M059J (cell line): ENCODE results near the gene GPC2. TPM values are rescaled to one million over a fixed set of nuclear protein-coding genes. Genes with fewer than 3 reads are reported as not detected.

Experiments used
- DNase-seq: peaks from one replicate; pipeline ENCODE4 v3.0.0-alpha.2; 2012; ENCODE audit warnings: low read depth
- total RNA-seq: library from RNA; depleted of rRNA; stranded (reverse); fragments of >200 nt; shearing (Covaris generic); gene quantifications from 2 replicates; pipeline ENCODE4 v1.2.3, GENCODE V29; 2014

GPC2 gene
- total RNA-seq, 1 experiment from 2014 or later: 4.2 TPM

- DNase-seq: no peak
These were observed 6.9 kb downstream of the GPC2 start for GRCh38 chr7:100170101-100170897.

DNA sequence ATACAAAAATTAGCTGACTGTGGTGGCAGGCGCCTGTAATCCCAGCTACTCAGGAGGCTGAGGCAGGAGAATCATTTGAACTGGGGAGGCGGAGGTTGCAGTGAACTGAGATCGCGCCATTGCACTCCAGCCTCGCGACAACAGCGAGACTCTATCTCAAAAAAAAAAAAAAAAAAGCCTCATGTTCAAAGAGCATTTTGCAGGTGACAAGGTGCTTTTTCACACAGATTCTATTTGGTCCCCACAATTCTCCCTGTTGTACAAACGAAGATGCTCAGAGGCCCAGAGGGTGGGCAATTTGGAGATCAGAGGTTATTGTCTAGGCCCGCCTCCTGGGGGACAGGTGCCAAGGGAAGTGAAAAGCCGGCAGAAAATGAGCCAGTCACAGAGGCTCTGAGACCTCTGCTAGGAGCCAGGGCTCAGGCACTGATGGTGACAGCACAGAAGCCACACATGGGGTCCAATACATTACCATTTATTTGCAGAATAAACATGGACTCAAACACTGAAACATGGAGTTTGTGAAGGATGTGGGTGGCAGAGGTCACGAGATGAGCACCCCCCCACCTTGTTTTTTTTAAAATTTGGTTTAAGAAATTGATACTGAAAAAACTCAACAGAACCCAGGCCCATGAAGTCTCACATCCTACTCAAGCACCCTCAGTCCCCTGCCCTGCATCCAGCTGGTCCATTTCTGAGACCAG lies 7.9 kb downstream of the GPC2 start:
- DNase-seq: no peak

GRCh38 chr7:100167912-100168323 lies 9.3 kb downstream of the GPC2 start:
- DNase-seq: peak; percentile 22

- no peak for DNase-seq
These were observed 9.9 kb downstream of the GPC2 start for GRCh38 chr7:100166970-100167911.

- DNase-seq: no peak
These were observed 10.8 kb downstream of the GPC2 start for GRCh38 chr7:100166317-100166940.

GRCh38 chr7:100163871-100164270 lies 13.3 kb downstream of the GPC2 start:
- no peak for DNase-seq

GRCh38 chr7:100163006-100163531 lies 14.1 kb downstream of the GPC2 start:
- DNase-seq: peak; percentile 51

DNA sequence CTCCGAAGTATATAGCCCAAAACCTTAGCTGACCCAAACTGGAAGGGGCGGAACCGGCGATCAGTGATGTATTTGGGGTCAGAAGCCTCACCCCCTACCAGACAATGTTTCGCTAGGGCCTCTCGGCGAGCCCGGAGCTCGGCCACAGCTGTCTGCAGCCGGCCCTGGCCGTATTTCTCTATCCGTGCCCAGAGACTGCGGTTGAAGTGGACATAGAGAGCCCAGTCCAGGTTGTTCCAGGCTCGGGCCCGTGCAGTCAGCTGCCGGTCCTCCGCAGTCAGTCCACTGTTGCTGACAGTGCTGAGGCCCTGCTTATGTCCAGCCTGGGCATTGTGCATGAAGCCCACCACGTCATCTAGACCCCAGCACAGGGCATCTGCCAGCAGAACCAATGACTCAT lies 17.1 kb downstream of the GPC2 start:
- DNase-seq: no peak

DNA sequence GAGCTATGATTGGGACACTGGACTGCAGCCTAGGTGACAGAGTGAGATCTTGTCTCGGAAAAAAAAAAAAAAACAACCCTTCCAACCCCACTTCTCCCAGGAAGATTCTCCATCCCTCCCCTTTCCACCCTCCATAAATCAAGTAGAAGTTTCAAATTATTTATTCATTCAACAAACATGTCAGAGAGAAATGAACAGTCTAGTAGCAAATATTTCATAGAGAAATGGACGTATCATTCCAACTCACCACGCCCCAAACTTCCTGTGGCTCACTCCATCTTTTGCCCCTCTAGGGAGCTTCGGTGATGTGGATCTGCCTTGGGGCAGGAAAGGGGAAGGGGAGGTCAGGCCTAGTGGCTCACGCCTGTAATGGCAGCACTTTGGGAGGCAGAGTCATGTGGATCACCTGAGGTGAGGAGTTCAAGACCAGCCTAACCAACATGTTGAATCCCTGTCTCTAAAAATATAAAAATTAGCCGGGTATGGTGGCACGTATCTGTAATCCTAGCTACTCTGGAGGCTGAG lies 18.0 kb downstream of the GPC2 start:
- peak; percentile 23 for DNase-seq

GRCh38 chr7:100158229-100159098 lies 18.7 kb downstream of the GPC2 start, which contains the start of gene TRAPPC14:
TSS of gene TRAPPC14 (minus strand) at chr7:100158723. CDS start at chr7:100158499, 224 bp downstream.
- peak; percentile 86 for DNase-seq

DNA sequence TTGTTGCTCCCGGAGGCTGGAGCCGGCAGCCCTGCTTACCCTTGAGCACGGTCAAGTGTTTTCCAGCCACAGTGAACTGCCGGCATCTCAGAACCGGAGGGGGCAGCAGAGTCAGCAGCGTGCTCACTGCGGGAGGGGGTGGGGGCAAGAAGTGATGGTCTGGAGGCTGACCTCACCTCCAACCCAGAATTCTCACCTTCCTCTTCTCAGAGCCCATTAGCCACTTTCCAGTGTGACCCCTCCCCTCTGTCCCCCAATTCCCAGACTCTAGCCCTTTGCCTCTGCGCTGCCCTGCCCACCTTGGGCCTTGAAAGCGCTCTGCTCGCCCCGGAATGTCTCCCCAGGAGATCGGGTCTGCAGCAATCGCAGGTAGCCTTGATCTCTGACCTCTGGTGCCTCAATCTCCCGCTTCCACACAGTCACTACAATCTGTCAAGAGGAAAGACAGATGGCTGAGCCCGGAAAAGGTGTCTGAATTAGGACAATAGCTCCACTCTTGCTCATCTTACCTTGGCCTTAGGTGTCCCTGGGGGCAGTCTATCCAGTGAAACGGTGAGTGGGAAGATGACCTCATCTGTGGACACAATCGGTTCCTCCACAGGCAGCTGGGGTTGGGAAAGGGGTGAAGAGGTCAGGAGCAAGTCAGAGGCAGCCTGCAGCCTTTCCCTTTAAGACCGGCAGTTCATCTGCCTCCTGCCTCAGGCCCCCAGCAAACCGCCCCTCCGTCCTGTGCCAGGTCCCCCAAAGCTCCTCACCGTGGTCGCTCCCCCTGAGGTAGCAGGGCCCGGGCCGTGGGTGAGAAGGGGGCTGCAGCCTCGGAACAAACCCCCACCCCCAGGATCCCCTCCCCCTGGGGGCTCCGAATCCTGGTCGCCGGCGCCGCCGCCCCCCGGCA lies 19.6 kb downstream of the GPC2 start:
- peak; percentile 80 for DNase-seq

- DNase-seq: no peak
These were observed 20.2 kb downstream of the GPC2 start for GRCh38 chr7:100157069-100157333.

- peak; percentile 9 for DNase-seq
These were observed 20.7 kb downstream of the GPC2 start for GRCh38 chr7:100156331-100157068.

DNA sequence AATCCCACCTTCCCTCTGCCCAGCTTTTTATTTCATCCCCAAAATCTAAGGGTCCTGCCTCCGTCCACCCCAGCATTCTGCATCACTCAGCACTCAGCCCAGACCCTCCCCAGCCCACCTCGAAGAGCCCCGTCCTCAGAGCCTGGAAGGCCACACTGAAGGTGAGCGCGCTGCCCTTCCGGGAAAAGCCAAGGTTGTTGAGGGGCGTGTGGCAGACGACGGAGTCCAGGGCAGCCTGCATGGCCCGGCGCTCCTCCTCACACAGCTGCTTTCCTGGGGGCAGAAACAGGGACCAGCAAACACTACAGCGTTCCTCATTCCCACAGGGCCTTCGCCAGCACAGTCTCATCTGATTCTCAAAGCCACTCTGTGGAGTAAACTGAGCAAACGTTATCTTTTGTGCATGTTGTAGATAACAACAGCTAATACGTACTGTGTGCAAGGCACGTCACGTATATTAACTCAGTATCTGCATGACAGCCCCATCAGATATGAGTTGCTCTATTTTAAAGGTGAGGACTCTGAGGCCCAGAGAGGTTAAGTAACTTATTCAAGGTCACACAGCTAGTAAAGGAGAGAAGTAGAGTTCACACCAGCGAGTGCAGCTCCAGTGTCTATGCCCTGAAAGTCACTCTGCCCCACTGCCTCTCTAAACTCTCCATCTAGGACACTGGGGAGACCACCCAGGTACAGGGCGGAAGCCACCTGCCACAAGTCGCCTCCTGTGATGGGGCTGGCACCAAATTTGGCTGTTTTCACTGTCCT lies 21.4 kb downstream of the GPC2 start:
- DNase-seq: no peak

DNA sequence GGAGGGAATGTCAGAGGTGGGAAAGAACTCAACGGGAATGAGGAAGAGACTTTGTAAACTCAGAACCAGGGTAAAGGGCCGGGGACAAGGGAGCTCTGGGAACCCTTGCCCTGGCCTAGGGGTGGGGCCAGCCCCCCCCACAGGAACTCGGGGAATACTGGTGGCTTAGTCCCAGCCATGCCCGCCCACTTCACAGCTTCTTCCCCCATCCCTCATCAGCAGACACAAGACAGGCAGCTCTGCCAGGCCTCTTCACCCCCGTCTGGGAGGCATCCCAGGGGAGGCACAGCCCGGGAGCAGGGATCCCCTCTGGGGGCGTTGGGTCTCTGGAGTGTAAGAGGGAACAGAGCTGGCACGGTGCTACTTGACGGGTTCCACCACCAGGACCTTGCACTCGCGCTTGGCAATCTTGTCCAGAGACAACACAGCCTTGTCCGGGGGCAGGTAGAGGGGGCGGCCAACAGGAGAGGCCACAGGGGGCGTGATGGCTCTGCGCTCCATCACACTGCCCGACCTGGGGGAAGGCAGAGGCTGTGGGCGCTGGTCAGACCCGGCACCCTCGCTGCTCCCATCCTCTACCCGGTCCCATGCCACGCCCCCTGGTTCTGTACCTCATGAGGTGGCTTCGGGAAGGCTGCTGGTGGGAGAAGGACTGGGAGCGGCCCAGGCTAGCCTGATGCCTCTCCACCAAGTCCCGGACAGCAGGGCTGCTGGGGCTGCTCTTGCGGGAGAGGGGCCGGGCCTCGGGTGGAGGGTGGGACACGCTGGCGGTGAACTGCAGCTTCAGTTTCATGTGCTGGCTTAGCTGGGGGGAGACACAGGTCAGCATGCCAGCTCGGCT lies 22.3 kb downstream of the GPC2 start:
- no peak for DNase-seq

- no peak for DNase-seq
These were observed 23.3 kb downstream of the GPC2 start for GRCh38 chr7:100153708-100154535.
